ENCODE data around the gene OST4.

The OST4 gene

DNA sequence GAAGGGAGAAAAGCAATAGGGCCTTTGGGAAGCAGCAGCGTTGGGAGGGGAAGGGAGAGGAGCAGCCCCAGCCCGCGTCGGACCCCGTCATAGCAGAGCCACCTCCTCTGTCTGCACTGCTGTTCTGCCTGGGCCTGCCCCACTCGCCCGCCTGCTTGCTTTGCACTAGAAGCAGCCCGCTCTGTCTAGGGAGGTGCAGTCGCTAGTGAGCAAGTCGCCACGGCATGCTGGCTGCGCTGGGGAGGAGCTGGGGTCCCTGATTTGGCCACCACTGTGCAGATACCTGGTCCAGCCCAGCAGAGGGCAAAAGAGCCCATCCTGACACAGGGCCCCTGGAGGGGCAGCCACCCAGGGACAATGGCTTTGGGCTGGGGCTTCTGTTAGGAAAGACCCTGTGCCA is 46.6 kb downstream of the OST4 start:
- Histone ChIP-seq H2AFZ (ENCODE audit: low read length) (no peak overlapping the region), H3K36me3 (ENCODE audit: insufficient read depth, low read length) (no peaks in the 10 kb centered on the region), H3K27me3 (ENCODE audit: insufficient read depth, low read length, poor library complexity, severe bottlenecking) (no peaks in the 10 kb centered on the region), H3K4me3 (ENCODE audit: low read length, poor library complexity, severe bottlenecking) (no peak overlapping the region), H3K9me3 (ENCODE audit: insufficient read depth, low read depth, low read length) (no peaks in the 10 kb centered on the region), H4K20me1 (ENCODE audit: insufficient read depth, low read length, poor library complexity, severe bottlenecking) (no peaks in the 10 kb centered on the region), H3K9ac (ENCODE audit: low read depth, low read length, poor library complexity, severe bottlenecking) (no peak overlapping the region), H3K4me2 (ENCODE audit: low read depth, low read length, poor library complexity, severe bottlenecking) (no peak overlapping the region), H3F3A (ENCODE audit: low read depth) (no peaks in the 10 kb centered on the region), H3K79me2 (ENCODE audit: insufficient read depth, low read length) (no peaks in the 10 kb centered on the region), H3K4me1 (ENCODE audit: insufficient read depth, low read length, poor library complexity, severe bottlenecking) (peaks cover 3% of the 10 kb centered on the region), H3K9me2 (replicated peaks; ENCODE audit: low read depth, low read length) (no peaks in the 10 kb centered on the region)
- TF ChIP-seq EZH2phosphoT487 (IDR thresholded peaks at IDR 0.05; ENCODE audit: borderline replicate concordance), result no peak
- TF ChIP-seq, protein P1, sequence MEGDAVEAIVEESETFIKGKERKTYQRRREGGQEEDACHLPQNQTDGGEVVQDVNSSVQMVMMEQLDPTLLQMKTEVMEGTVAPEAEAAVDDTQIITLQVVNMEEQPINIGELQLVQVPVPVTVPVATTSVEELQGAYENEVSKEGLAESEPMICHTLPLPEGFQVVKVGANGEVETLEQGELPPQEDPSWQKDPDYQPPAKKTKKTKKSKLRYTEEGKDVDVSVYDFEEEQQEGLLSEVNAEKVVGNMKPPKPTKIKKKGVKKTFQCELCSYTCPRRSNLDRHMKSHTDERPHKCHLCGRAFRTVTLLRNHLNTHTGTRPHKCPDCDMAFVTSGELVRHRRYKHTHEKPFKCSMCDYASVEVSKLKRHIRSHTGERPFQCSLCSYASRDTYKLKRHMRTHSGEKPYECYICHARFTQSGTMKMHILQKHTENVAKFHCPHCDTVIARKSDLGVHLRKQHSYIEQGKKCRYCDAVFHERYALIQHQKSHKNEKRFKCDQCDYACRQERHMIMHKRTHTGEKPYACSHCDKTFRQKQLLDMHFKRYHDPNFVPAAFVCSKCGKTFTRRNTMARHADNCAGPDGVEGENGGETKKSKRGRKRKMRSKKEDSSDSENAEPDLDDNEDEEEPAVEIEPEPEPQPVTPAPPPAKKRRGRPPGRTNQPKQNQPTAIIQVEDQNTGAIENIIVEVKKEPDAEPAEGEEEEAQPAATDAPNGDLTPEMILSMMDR (conservative IDR thresholded peaks at IDR 0.05; ENCODE audit: low read length), result peak; percentile 26; the same call in 1 of the 2 replicates

DNA sequence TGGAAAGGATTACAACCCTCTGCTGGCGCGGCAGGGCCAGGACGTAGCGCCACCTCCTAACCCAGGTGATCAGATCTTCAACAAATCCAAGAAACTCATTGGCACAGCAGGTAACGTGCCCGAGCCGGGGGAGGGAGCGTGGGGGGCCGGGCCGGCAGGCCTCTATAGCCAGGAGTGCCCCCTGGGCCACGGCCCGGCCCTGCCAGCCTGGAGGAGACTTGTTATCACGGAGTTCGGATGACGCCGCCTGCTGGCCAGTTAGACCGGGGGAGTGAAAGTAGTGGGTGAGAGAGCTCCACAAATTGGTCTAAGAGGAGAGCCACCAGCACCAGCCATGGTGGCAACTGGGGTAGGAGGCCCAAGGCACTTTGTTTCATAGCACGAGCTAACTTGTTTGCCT is 47.3 kb downstream of the OST4 start:
- H3K9me2 ChIP-seq (replicated peaks; ENCODE audit: low read depth, low read length), result no peaks in the 10 kb centered on the region
- no peak overlapping the region for H3K4me3 ChIP-seq (ENCODE audit: low read length, poor library complexity, severe bottlenecking)
- no peaks in the 10 kb centered on the region for H3K9me3 ChIP-seq (ENCODE audit: insufficient read depth, low read depth, low read length)
- H3K27me3 ChIP-seq (ENCODE audit: insufficient read depth, low read length, poor library complexity, severe bottlenecking), result no peaks in the 10 kb centered on the region
- TF ChIP-seq, protein P1 (conservative IDR thresholded peaks at IDR 0.05; ENCODE audit: low read length), result no peak
- no peak for TF ChIP-seq EZH2phosphoT487 (IDR thresholded peaks at IDR 0.05; ENCODE audit: borderline replicate concordance)
- no peaks in the 10 kb centered on the region for H3K4me1 ChIP-seq (ENCODE audit: insufficient read depth, low read length, poor library complexity, severe bottlenecking)
- H3K4me2 ChIP-seq (ENCODE audit: low read depth, low read length, poor library complexity, severe bottlenecking), result no peak overlapping the region
- no peaks in the 10 kb centered on the region for H4K20me1 ChIP-seq (ENCODE audit: insufficient read depth, low read length, poor library complexity, severe bottlenecking)
- H3K79me2 ChIP-seq (ENCODE audit: insufficient read depth, low read length), result no peaks in the 10 kb centered on the region
- no peaks in the 10 kb centered on the region for H3K36me3 ChIP-seq (ENCODE audit: insufficient read depth, low read length)
- H2AFZ ChIP-seq (ENCODE audit: low read length), result no peak overlapping the region
- no peaks in the 10 kb centered on the region for H3F3A ChIP-seq (ENCODE audit: low read depth)
- no peak overlapping the region for H3K9ac ChIP-seq (ENCODE audit: low read depth, low read length, poor library complexity, severe bottlenecking)

DNA sequence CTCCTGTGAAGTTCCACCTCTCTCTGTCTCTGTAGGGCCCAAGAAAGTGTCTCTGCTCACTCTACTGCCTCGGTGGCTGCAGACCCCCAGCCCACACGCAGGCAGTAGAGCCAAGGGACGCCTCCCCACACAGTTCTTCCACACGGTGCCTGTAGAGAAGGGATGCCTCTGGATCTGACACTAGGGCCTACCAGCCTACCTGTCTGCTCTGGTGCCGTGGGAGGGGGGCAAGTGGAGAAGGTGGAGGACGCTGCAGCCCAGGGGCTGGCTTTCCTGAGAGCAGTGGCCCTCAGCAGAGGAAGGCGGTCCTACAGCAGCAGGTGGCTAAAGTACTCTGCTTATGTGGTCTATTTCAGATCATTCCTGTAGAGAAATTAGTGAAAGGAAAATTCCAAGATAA is 47.7 kb downstream of the OST4 start:
- Histone ChIP-seq H2AFZ (ENCODE audit: low read length) (no peak overlapping the region), H3K9me3 (ENCODE audit: insufficient read depth, low read depth, low read length) (no peaks in the 10 kb centered on the region), H3K4me2 (ENCODE audit: low read depth, low read length, poor library complexity, severe bottlenecking) (no peak overlapping the region), H3F3A (ENCODE audit: low read depth) (no peaks in the 10 kb centered on the region), H3K4me3 (ENCODE audit: low read length, poor library complexity, severe bottlenecking) (no peak overlapping the region), H4K20me1 (ENCODE audit: insufficient read depth, low read length, poor library complexity, severe bottlenecking) (no peaks in the 10 kb centered on the region), H3K4me1 (ENCODE audit: insufficient read depth, low read length, poor library complexity, severe bottlenecking) (no peaks in the 10 kb centered on the region), H3K27me3 (ENCODE audit: insufficient read depth, low read length, poor library complexity, severe bottlenecking) (no peaks in the 10 kb centered on the region), H3K36me3 (ENCODE audit: insufficient read depth, low read length) (no peaks in the 10 kb centered on the region), H3K9me2 (replicated peaks; ENCODE audit: low read depth, low read length) (no peaks in the 10 kb centered on the region), H3K79me2 (ENCODE audit: insufficient read depth, low read length) (no peaks in the 10 kb centered on the region), H3K9ac (ENCODE audit: low read depth, low read length, poor library complexity, severe bottlenecking) (no peak overlapping the region)
- TF ChIP-seq, protein P1 (conservative IDR thresholded peaks at IDR 0.05; ENCODE audit: low read length), result no peak
- TF ChIP-seq EZH2phosphoT487 (IDR thresholded peaks at IDR 0.05; ENCODE audit: borderline replicate concordance), result no peak

Measured in Loucy (cell line).